ENCODE measurements around the gene NEK2. TPM values are rescaled to one million over a fixed set of nuclear protein-coding genes. Genes with fewer than 3 reads are reported as not detected.

Gene NEK2
- total RNA-seq, 1 experiment from 2014 or later: 44.5 TPM

DNA sequence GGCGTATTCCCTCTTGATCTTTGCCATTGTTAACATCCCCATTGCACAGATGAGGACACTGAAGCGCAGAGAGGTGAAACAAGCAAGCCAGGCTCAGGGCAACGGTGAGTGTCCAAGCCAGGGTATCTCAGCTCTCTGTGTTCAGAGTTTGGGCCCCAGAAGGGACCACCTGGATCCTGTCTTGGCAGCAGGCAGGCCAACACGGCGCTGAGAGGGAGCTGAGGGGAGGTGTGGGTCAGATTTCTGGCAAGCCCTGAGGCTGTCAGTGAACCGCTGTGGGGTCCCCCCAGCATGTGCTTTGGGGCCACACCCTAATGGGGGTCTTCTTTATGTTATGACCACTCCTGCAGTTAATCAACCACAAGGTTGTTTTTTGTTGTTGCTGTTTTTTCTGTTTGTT is 23.1 kb downstream of the NEK2 start:
- no peak for DNase-seq (ENCODE audit: unreplicated experiment)
- Mint-ChIP-seq H3K36me3 (ENCODE audit: insufficient read depth, unreplicated experiment) (no peaks in the 10 kb centered on the region), H3K27me3 (ENCODE audit: insufficient read depth, unreplicated experiment) (no peaks in the 10 kb centered on the region), H3K4me3 (ENCODE audit: unreplicated experiment) (no peak overlapping the region), H3K4me1 (ENCODE audit: insufficient read depth, unreplicated experiment) (peaks cover 39% of the 10 kb centered on the region), H3K27ac (ENCODE audit: low read depth, unreplicated experiment) (no peak overlapping the region), H3K9me3 (ENCODE audit: unreplicated experiment) (no peaks in the 10 kb centered on the region)
- TF ChIP-seq, protein P1, sequence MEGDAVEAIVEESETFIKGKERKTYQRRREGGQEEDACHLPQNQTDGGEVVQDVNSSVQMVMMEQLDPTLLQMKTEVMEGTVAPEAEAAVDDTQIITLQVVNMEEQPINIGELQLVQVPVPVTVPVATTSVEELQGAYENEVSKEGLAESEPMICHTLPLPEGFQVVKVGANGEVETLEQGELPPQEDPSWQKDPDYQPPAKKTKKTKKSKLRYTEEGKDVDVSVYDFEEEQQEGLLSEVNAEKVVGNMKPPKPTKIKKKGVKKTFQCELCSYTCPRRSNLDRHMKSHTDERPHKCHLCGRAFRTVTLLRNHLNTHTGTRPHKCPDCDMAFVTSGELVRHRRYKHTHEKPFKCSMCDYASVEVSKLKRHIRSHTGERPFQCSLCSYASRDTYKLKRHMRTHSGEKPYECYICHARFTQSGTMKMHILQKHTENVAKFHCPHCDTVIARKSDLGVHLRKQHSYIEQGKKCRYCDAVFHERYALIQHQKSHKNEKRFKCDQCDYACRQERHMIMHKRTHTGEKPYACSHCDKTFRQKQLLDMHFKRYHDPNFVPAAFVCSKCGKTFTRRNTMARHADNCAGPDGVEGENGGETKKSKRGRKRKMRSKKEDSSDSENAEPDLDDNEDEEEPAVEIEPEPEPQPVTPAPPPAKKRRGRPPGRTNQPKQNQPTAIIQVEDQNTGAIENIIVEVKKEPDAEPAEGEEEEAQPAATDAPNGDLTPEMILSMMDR (IDR thresholded peaks at IDR 0.05; ENCODE audit: unreplicated experiment): no peak
- CTCF ChIA-PET: interaction anchor here (0.6 to 16.1 kb wide), 24 partner anchors 12 to 805 kb away, joined by 3 to 418 read pairs (median 4); partner anchors contain the start of genes DTL, INTS7 and SLC30A1
- intact Hi-C loops (cut with micrococcal nuclease): no loop called here
- no TSS peak for BruUV-seq (replicated peaks)
- POLR2A ChIA-PET: interaction anchor here (1.6 to 24.4 kb wide), 8 partner anchors 9 to 79 kb away, joined by 8 to 423 read pairs (median 22); partner anchors contain the start of gene SLC30A1

DNA sequence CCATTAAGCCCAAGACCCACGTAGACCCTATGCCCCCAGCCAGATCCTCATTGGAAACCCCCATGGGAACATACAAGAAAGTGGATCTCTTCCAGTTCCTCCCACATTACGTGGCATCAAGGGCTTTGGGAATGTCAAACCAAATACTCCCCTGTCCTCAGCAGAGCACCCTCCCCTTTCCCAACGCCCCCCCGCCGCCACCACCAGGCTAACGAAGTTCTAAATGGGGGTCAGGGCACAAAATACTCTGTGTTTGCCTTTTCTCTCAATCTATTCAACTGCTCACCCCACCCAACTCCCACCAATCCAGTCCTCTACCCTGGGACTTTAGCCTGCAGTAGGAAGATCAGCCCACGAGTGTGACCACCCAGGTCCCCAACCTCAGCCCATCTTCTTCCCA is 24.5 kb downstream of the NEK2 start:
- H3K9me3 Mint-ChIP-seq (ENCODE audit: unreplicated experiment): no peaks in the 10 kb centered on the region
- POLR2A ChIA-PET: interaction anchor here (0.9 to 24.4 kb wide), 6 partner anchors 12 to 74 kb away, joined by 4 to 423 read pairs (median 10); partner anchors contain the start of gene SLC30A1
- no peak for DNase-seq (ENCODE audit: unreplicated experiment)
- peaks cover 49% of the 10 kb centered on the region for H3K4me1 Mint-ChIP-seq (ENCODE audit: insufficient read depth, unreplicated experiment)
- H3K4me3 Mint-ChIP-seq (ENCODE audit: unreplicated experiment): no peak overlapping the region
- no peaks in the 10 kb centered on the region for H3K27me3 Mint-ChIP-seq (ENCODE audit: insufficient read depth, unreplicated experiment)
- H3K27ac Mint-ChIP-seq (ENCODE audit: low read depth, unreplicated experiment): no peak overlapping the region
- TF ChIP-seq, protein P1 (IDR thresholded peaks at IDR 0.05; ENCODE audit: unreplicated experiment): no peak
- H3K36me3 Mint-ChIP-seq (ENCODE audit: insufficient read depth, unreplicated experiment): no peaks in the 10 kb centered on the region
- no TSS peak for BruUV-seq (replicated peaks)
- intact Hi-C loops (cut with micrococcal nuclease): no loop called here
- CTCF ChIA-PET: interaction anchor here (0.5 to 16.1 kb wide), 14 partner anchors 10 to 270 kb away, joined by 3 to 418 read pairs (median 4); partner anchors contain the start of gene SLC30A1

DNA sequence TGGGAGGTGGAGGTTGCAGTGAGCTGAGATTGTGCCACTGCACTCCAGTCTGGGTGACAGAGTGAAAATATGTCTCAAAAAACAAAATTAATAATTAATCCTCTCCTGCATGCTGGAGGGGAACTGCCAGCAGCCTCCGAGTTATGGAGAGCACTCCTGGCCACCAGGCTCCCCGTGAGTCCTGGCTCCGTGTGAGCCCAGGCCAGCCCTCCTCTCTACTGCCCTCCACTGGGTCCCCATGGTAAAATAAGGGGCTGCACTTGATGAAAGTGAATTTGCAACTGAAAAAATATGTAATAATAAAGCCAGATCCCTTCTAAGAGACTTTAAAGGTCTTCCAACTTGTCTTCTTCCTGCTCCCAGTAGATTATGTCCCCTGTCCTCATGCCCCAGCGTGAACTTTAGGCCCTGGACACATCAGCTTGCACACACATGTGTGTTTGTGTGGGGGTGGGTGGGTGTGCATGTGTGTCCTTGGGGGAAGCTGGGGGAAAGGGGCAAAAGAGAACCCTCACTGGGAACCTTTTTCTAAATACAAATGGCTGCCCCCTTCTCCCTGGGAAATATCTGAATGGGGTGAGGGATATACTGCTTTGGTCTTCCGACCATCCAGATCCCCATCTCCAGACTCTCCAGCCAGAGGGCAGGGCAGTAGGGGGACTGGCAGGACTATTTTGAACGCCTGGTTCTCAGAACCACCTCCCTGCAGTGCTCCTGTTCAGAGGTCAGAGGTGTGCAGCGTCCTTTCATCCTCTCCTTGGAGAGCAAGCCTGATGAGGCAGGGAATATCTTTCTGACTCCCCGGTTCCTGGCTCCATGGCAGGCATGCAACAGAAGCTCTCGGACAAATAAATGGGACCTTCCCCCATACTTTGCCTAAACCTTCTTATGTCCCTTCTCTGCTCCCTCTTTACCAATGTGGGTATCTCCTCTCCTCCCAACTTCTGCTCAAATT is 26.2 kb downstream of the NEK2 start:
- H3K4me1 Mint-ChIP-seq (ENCODE audit: insufficient read depth, unreplicated experiment): peaks cover 37% of the 10 kb centered on the region
- POLR2A ChIA-PET: interaction anchor here (0.7 to 24.4 kb wide), 21 partner anchors 8 to 391 kb away, joined by 3 to 423 read pairs (median 5); partner anchors contain the start of genes DTL, INTS7 and SLC30A1
- no peaks in the 10 kb centered on the region for H3K27me3 Mint-ChIP-seq (ENCODE audit: insufficient read depth, unreplicated experiment)
- CTCF ChIA-PET: interaction anchor here (0.6 to 16.1 kb wide), 20 partner anchors 8 to 1126 kb away, joined by 3 to 418 read pairs (median 4); partner anchors contain the start of gene SLC30A1
- peak overlapping the region; percentile 1 for H3K27ac Mint-ChIP-seq (ENCODE audit: low read depth, unreplicated experiment)
- H3K4me3 Mint-ChIP-seq (ENCODE audit: unreplicated experiment): no peak overlapping the region
- intact Hi-C loops (cut with micrococcal nuclease): no loop called here
- no TSS peak for BruUV-seq (replicated peaks)
- DNase-seq (ENCODE audit: unreplicated experiment): no peak
- no peaks in the 10 kb centered on the region for H3K9me3 Mint-ChIP-seq (ENCODE audit: unreplicated experiment)
- TF ChIP-seq, protein P1 (IDR thresholded peaks at IDR 0.05; ENCODE audit: unreplicated experiment): peak; percentile 22
- no peaks in the 10 kb centered on the region for H3K36me3 Mint-ChIP-seq (ENCODE audit: insufficient read depth, unreplicated experiment)

DNA sequence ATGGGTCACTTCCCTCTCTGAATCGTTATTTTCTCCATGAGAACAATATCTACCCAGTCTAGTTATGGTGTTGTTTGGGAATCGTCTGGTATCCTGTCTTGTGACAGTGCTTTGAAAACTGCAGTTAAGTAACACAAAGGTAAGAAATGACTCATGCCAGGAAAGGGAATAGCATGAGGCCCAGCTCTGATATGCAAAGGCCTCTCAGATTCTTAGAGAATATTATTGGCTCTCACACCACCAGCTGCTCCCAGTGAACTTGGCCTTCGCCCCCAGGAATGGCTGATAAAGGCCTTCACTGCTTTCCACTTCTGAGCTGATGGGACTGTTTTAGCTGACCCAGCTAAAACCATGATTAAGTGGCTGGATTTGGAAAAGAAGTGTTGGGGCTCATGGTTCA is 27.1 kb downstream of the NEK2 start:
- Mint-ChIP-seq H3K4me3 (ENCODE audit: unreplicated experiment) (no peak overlapping the region), H3K27me3 (ENCODE audit: insufficient read depth, unreplicated experiment) (no peaks in the 10 kb centered on the region), H3K27ac (ENCODE audit: low read depth, unreplicated experiment) (peak overlapping the region; percentile 1), H3K9me3 (ENCODE audit: unreplicated experiment) (no peaks in the 10 kb centered on the region), H3K36me3 (ENCODE audit: insufficient read depth, unreplicated experiment) (no peaks in the 10 kb centered on the region), H3K4me1 (ENCODE audit: insufficient read depth, unreplicated experiment) (peaks cover 35% of the 10 kb centered on the region)
- BruUV-seq (replicated peaks): no TSS peak
- peak; percentile 91 for DNase-seq (ENCODE audit: unreplicated experiment)
- intact Hi-C loops (cut with micrococcal nuclease): no loop called here
- POLR2A ChIA-PET: interaction anchor here (0.7 to 24.4 kb wide), 26 partner anchors 9 to 390 kb away, joined by 3 to 423 read pairs (median 4); partner anchors contain the start of genes DTL, INTS7 and SLC30A1
- TF ChIP-seq, protein P1 (IDR thresholded peaks at IDR 0.05; ENCODE audit: unreplicated experiment): no peak
- CTCF ChIA-PET: interaction anchor here (0.6 to 16.1 kb wide), 21 partner anchors 8 to 1127 kb away, joined by 3 to 418 read pairs (median 4); partner anchors contain the start of gene SLC30A1
